Measurements from ENCODE around the gene KRTAP20-2. TPM values are rescaled to one million over a fixed set of nuclear protein-coding genes. Genes with fewer than 3 reads are reported as not detected.

Gene KRTAP20-2
- total and polyA plus RNA-seq, 2 of the 8 experiments (the other 6 are each of a cell fraction or from before 2014, with no cell fraction given) = not detected

- no peak within 1 kb of the TSS for H3K14ac ChIP-seq (ENCODE audit: insufficient read length)
- no peak within 1 kb of the TSS for H4K5ac ChIP-seq (ENCODE audit: insufficient read length, low read depth, low read length)
- WGBS, 2 experiments (ENCODE audit: extremely low coverage in 1 of 2, insufficient coverage in 1 of 2, insufficient read length in 1 of 2, insufficient replicate concordance in 2 of 2, low coverage in 1 of 2, low lambda C conversion rate in 2 of 2, missing lambda C conversion rate in 1 of 2) = 98% methylated on average over 6 of the region's 6 CpGs; no CpG with 5 or more reads in 1 of the 2 experiments
- H3K23me2 ChIP-seq (ENCODE audit: low read depth, low read length) = no peaks in the 10 kb centered on the region
- H2BK12ac ChIP-seq (ENCODE audit: low read depth, low read length) = no peak within 1 kb of the TSS
- ChIA-PET POLR2A (ENCODE audit: partially characterized antibody) (no interaction called here), CTCF (ENCODE audit: partially characterized antibody) (interaction anchor here (0.9 kb wide), 1 partner anchor 93 kb away, joined by 3 read pairs; no protein-coding TSS in a partner anchor)
- H3K56ac ChIP-seq (replicated peaks; ENCODE audit: insufficient read length, low read depth, low read length) = no peak within 1 kb of the TSS
- no peaks in the 10 kb centered on the region for H3K4me1 ChIP-seq (replicated peaks in 1 of 4; ENCODE audit: control insufficient read depth in 3 of 4, insufficient read depth in 4 of 4, low read length in 3 of 4)
- no peaks in the 10 kb centered on the region for H3K27me3 ChIP-seq (replicated peaks in 1 of 4; ENCODE audit: control insufficient read depth in 3 of 4, extremely low read depth in 1 of 4, insufficient read depth in 3 of 4, low read length in 3 of 4)
- H2BK120ac ChIP-seq (replicated peaks; ENCODE audit: low read depth, low read length) = no peak within 1 kb of the TSS
- no peak within 1 kb of the TSS for H3K9ac ChIP-seq (replicated peaks in 1 of 4; ENCODE audit: extremely low read depth in 1 of 4, low read depth in 3 of 4, low read length in 3 of 4)
- H3K18ac ChIP-seq (ENCODE audit: extremely low read depth, low read length) = no peak within 1 kb of the TSS
- no peak within 1 kb of the TSS for H4K91ac ChIP-seq (replicated peaks; ENCODE audit: insufficient read length, low read length)
- H3K9me3 ChIP-seq (ENCODE audit: insufficient read depth in 2 of 2, low read depth in 1 of 2, low read length in 1 of 2) = no peaks in the 10 kb centered on the region
- no peaks in the 10 kb centered on the region for H3K79me1 ChIP-seq (ENCODE audit: low read depth, low read length)
- H3K4ac ChIP-seq (replicated peaks; ENCODE audit: insufficient read length, low read depth, low read length) = no peak within 1 kb of the TSS
- no peak within 1 kb of the TSS for H3K27ac ChIP-seq (ENCODE audit: low read depth, low read length)
- H2BK15ac ChIP-seq (ENCODE audit: low read length) = no peak within 1 kb of the TSS
- H3K23ac ChIP-seq (ENCODE audit: insufficient read length) = no peak within 1 kb of the TSS
- no peaks in the 10 kb centered on the region for H4K20me1 ChIP-seq (replicated peaks in 1 of 2; ENCODE audit: control insufficient read depth in 1 of 2, insufficient read depth in 2 of 2, low read length in 2 of 2)
- no peak within 1 kb of the TSS for H4K8ac ChIP-seq (ENCODE audit: extremely low read depth, insufficient read depth, low read length)
- no peak within 1 kb of the TSS for H2AK5ac ChIP-seq (ENCODE audit: low read depth, low read length)
- H3K36me3 ChIP-seq (ENCODE audit: control insufficient read depth in 2 of 4, insufficient read depth in 4 of 4, low read length in 3 of 4) = no peaks in the 10 kb centered on the region
- DNase-seq (ENCODE audit: low read depth in 1 of 2, low spot score in 2 of 2) = no peak
- H2BK20ac ChIP-seq (ENCODE audit: low read length) = no peak within 1 kb of the TSS
- H2BK5ac ChIP-seq (ENCODE audit: low read depth, low read length) = no peak within 1 kb of the TSS
- no peak within 1 kb of the TSS for H3K4me3 ChIP-seq (ENCODE audit: extremely low read depth in 1 of 4, insufficient read depth in 2 of 4, low read depth in 3 of 4, low read length in 4 of 4)
- H2AFZ ChIP-seq (ENCODE audit: low read length) = no peak within 1 kb of the TSS
- FAIRE-seq = no peak
- H3K4me2 ChIP-seq (ENCODE audit: insufficient read depth in 1 of 2, low read depth in 2 of 2, low read length in 2 of 2) = no peak within 1 kb of the TSS
- H3K79me2 ChIP-seq (ENCODE audit: control insufficient read depth in 1 of 2, insufficient read depth in 2 of 2, low read length in 2 of 2) = no peaks in the 10 kb centered on the region
- TF ChIP-seq NANOG (IDR thresholded peaks at IDR 0.05; ENCODE audit: insufficient read depth, low read depth, low read length, poor library complexity, severe bottlenecking) = no peak
- TF ChIP-seq SRF (IDR thresholded peaks at IDR 0.05; ENCODE audit: low read depth, low read length) = no peak
- no peak for TF ChIP-seq CREB1 (IDR thresholded peaks at IDR 0.05)
- TF ChIP-seq CTBP2 (IDR thresholded peaks at IDR 0.05; ENCODE audit: borderline replicate concordance, insufficient read depth, insufficient read length, low read length) = no peak
- TF ChIP-seq SIX5 (IDR thresholded peaks at IDR 0.05; ENCODE audit: low read depth, low read length) = no peak
- no peak for TF ChIP-seq ZNF274 (IDR thresholded peaks at IDR 0.05; ENCODE audit: borderline replicate concordance, extremely low read depth, low read length)
- no peak for TF ChIP-seq CHD2 (IDR thresholded peaks at IDR 0.05; ENCODE audit: low read length)
- no peak for TF ChIP-seq SUZ12 (IDR thresholded peaks at IDR 0.05; ENCODE audit: low read length)
- no peak for TF ChIP-seq CEBPB (IDR thresholded peaks at IDR 0.05; ENCODE audit: low read depth, low read length)
- no peak for TF ChIP-seq TAF7 (optimal IDR thresholded peaks at IDR 0.05; ENCODE audit: borderline replicate concordance, low read depth, low read length)
- TF ChIP-seq RBBP5 (IDR thresholded peaks at IDR 0.05; ENCODE audit: borderline replicate concordance, low read depth, low read length) = no peak
- TF ChIP-seq CBX8 (IDR thresholded peaks at IDR 0.05; ENCODE audit: borderline replicate concordance, low read depth, low read length) = no peak
- TF ChIP-seq KDM5A (IDR thresholded peaks at IDR 0.05; ENCODE audit: low read length) = no peak
- no peak for TF ChIP-seq EGR1 (IDR thresholded peaks at IDR 0.05; ENCODE audit: borderline replicate concordance, low read depth, low read length)
- TF ChIP-seq, protein P1, sequence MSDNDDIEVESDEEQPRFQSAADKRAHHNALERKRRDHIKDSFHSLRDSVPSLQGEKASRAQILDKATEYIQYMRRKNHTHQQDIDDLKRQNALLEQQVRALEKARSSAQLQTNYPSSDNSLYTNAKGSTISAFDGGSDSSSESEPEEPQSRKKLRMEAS (IDR thresholded peaks at IDR 0.05) = no peak
These were observed 36.2 kb upstream of the KRTAP20-2 start, which contains the start of gene KRTAP6-2 for GRCh38 chr21:30598802-30599201. Gene KRTAP6-2, minus strand, starts transcription at chr21:30598902. Its CDS starts 28 bp downstream, at chr21:30598874.
